NCI-H1092 treated with DMSO at 0.1 percent for 48 hours (cell line): ENCODE data around the gene PSMB2.
"Not testable (repeated sequence)": the region's sequence is repeated elsewhere in the genome, so short reads cannot be mapped to it uniquely, and the experiment has no call there.

Source experiments
- DNase-seq: peaks from one replicate; lab custom pipeline; 2025; lab: John Stamatoyannopoulos, UW

The PSMB2 gene

DNA sequence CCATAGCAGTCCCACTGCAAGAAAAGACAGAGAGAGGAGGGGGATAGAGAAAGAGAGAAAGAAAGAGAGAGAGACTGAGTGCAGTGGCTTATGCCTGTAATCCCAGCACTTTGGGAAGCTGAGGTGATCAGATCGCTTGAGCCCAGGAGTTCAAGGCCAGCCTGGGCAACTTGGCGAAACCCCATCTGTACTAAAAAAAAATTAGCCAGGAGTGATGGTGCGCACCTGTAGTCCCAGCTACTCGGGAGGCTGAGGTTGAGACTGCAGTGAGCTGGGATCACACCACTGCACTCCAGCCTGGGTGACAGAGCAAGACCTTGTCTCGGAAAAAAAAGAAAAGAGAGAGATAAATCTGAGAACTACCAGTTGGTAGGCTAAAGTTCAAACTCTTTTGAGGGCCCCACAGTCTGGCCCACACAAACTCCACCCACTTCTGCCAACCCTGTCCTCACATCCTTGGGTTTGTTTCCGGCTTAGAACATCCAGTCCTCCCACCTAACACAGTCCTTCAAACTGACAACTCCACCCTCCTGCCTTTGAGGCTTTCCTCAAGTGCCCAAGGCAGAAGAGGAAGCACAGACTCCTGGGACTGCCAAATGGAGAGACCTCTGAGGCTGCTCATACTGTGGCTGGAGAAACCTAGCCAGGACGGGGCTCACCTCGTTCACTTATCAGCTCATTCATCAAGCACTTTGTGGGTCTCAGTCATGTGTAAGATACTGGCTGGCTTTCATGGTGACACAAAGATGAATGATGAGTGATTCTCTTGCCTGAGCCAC, 48.1 kb downstream of the PSMB2 start:
- no peak for DNase-seq

DNA sequence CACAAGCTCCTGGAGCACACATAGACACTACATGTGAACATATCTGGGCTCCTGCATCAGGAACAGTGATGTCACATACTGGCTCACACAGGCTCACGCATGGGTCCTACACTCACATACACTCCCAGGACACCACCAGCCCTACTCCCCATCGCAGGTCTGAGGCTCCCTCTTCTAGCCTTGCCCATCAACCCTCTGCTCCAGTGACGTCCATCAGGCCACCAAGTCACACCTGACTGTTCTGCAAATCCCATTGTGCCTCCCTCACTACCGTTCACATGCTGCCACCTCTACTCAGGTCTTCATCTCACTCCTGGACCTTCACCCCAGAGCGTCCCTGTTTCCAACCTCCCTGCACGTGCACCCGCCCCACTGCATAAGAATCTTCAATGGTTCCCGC, 50.1 kb downstream of the PSMB2 start:
- no peak for DNase-seq

DNA sequence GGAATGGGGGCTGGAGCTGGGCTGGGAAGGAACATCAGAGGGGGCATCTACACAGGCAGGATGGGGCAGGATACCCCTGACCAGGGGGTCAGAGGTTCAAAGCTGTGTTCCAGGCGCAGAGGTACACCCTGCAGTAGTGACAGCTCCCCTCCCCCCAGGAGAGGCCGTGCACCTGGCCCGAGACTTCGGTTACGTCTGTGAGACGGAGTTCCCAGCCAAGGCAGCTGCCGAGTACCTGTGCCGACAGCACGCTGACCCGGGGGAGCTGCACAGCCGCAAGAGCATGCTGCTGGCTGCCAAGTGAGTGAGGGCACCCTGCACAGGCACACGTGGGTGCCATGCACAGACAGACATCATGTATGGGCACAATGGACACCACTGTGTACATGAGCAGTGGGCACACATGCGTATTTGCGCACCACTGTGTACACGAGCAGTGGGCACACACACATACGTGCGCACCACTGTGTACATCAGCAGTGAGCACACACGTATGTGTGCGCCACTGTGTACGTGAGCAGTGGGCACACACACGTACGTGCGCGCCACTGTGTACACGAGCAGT, 50.8 kb downstream of the PSMB2 start:
- no peak for DNase-seq

DNA sequence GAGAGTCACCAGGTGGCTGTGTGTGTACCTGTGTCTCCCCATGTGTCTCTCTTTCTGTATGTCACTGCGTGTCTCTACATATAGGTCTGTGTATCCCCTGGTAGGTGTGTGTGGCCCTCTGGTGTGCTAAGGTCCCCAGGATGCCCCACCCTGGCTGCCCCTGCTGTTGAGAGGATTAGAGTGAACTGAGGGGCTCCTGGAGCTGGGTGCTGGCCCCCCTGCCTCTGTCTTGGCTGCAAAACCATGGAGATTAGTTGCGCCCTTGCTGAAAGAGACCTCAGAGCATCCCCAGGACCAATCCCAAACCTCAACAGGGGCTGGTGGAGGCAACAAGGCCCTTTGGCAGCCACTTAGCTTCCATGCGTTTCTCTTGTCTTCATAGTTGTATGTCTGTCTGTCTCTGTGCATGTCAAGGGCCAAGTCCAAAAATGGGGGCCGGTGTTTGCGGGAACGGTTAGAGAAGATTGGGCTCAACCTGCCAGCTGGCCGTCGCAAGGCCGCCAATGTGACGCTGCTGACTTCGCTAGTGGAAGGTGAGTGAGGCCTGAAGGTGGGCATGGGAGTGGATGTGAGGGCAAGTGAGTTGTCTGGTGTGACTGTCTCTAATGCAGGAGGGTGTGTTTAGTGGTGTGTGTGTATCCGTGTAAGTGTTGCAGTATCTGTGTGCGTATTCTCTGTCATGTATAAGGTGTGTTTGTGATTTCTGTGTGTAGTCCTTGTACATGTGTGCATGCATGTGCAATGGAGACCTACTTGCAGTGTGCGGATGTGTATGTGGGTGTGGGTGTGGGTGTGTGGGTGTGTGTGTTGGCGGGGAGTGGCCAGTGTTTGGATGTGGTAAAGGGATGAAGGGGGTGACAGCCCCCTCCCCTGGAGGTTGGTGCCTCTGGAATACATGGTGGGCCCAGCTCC, 51.6 kb downstream of the PSMB2 start:
- no peak for DNase-seq

DNA sequence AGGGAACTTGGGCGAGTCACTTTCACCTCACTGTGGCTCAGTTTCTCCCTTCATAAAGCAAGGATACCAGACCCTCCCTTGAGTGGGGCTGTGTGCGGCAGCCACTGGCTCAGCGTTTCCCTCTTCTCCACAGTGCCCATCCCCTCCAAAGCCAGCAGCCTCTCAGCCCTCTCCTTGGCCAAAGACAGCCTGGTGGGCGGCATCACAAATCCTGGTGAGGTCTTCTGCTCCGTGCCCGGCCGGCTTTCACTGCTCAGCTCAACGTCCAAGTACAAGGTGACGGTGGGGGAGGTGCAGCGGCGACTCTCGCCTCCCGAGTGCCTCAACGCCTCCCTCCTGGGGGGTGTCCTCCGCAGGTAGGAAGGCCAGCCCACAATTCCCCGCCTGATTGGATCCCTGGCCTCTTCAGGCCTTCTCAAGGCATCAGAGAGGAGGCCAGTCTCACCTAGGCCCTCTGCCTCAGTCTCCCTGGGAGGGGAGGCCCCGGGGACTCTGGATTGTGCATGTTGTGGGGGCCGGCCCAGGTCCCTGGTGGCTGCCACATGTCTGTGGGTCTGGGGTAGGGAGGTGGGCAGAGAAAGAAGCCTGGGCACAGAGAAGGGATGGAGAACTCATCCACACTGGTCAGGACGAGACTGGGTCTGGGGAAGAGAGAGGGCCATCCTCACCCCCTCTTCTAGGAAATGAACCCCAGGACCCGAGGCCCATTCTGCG, 53.0 kb downstream of the PSMB2 start:
- no peak for DNase-seq

DNA sequence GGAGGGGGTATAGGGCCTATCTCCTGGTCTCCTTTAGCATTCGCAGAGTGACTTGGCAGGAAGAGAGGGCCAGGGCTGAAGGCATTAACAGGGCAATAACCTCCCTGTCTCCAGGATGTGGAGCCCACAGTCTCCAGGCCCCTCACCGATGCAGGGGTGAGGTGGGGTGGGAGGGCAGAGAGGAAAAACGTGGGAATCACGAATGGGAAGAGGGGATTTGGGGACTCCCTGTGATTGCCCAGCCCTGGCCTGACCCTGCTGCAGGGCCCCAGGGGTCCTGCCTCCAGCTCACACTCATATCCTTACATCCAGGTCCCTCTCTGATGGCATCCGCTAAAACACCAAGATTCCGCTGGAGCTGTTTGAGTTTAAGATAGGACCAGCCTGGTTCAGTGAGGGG, 53.6 kb downstream of the PSMB2 start:
- no peak for DNase-seq

DNA sequence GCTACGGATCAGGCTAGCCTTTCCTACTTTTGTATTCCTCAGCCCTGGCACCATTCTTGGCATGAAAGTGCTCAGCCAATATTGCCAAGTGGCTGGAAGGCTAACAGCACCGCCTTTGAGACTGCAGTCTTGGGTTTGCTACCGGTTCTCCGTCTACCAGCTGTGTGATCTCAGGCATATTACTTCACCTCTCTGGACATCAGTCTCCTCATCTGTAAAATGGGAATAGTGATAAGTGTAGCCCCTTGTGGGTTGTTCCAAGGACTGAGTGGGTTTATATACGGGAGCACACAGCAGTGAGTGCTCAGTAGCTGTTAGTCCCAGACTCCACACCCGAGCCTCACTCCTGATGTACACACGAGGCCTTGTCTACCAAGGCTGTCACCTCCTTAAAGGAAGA, 54.5 kb downstream of the PSMB2 start:
- DNase-seq: no peak

DNA sequence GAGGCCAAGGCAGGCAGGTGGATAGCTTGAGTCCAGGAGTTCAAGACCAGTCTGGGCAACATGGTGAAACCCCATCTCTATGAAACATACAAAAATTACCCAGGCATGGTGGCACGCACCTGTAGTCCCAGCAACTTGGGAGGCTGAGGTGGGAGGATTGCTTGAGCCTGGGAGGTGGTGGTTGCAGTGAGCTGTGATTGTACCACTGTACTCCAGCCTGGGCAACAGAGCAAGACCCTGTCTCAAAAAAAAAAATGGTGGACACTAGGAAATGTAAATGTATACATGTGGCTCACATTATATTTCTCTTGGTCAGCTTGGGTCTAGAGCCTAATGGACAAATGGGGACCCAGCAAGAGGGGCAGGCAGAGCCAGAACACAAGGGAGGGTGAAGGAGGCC, 55.5 kb downstream of the PSMB2 start:
- DNase-seq: not testable (repeated sequence)

DNA sequence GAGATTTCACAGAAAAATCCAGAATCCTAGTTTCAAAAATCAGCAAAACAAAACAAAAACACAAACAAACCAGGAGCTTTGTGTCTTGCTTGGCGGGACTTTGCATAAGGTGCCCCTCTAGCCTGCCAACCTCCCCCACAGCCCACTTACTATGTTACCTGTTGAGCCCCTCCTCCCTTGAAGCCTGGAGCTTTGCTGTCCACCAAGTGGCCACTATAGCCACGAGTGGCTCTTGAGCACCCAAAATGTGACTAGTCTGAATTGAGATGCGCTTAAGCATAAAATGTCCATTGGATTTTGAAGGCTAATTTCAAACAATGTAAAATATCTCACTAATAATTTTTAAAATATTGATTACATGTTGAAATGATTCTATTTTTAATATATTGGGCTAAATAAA, 56.0 kb downstream of the PSMB2 start:
- DNase-seq: no peak

DNA sequence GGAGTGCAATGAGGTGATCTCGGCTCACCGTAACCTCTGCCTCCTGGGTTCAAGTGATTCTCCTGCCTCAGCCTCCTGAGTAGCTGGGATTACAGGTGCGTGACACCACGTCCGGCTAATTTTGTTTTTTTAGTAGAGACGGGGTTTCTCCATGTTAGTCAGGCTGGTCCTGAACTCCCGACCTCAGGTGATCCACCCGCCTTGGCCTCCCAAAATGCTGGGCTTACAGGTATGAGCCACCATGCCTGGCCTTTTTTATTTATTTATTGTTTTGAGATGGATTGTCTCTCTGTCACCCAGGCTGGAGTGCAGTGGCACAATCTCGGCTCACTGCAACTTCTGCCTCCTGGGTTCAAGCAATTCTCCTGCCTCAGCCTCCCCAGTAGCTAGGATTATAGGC, 59.7 kb downstream of the PSMB2 start:
- DNase-seq: not testable (repeated sequence)

DNA sequence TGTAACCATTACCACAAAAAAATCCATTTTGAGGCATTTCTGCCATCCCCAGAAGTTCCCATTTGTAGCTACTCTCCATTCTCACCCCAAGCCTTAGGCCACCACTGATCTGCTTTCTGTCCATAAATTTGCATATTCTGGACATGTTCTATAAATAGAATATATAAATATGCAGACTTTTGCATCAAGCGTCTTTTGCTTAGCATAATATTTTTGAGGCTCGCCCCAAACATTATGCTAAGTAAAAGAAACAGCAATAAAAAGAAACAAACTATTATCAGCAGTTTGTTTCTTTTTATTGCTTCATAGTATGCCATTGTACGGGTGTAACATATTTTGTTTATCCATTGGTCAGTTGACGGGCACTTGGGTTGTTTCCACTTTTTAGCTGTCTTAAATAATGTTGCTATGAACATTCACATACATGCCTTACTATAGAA, 60.4 kb downstream of the PSMB2 start:
- DNase-seq: no peak

DNA sequence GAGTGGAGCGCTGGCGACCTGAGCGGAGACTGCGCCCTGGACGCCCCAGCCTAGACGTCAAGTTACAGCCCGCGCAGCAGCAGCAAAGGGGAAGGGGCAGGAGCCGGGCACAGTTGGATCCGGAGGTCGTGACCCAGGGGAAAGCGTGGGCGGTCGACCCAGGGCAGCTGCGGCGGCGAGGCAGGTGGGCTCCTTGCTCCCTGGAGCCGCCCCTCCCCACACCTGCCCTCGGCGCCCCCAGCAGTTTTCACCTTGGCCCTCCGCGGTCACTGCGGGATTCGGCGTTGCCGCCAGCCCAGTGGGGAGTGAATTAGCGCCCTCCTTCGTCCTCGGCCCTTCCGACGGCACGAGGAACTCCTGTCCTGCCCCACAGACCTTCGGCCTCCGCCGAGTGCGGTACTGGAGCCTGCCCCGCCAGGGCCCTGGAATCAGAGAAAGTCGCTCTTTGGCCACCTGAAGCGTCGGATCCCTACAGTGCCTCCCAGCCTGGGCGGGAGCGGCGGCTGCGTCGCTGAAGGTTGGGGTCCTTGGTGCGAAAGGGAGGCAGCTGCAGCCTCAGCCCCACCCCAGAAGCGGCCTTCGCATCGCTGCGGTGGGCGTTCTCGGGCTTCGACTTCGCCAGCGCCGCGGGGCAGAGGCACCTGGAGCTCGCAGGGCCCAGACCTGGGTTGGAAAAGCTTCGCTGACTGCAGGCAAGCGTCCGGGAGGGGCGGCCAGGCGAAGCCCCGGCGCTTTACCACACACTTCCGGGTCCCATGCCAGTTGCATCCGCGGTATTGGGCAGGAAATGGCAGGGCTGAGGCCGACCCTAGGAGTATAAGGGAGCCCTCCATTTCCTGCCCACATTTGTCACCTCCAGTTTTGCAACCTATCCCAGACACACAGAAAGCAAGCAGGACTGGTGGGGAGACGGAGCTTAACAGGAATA, 64.0 kb downstream of the PSMB2 start:
- no peak for DNase-seq

DNA sequence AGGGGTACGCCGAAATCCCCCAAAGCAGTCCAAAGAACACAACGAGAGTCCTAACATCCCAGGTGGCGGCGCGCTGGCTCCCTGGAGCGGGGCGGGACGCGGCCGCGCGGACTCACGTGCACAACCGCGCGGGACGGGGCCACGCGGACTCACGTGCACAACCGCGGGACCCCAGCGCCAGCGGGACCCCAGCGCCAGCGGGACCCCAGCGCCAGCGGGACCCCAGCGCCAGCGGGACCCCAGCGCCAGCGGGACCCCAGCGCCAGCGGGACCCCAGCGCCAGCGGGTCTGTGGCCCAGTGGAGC, 64.6 kb downstream of the PSMB2 start:
- DNase-seq: not testable (repeated sequence)

DNA sequence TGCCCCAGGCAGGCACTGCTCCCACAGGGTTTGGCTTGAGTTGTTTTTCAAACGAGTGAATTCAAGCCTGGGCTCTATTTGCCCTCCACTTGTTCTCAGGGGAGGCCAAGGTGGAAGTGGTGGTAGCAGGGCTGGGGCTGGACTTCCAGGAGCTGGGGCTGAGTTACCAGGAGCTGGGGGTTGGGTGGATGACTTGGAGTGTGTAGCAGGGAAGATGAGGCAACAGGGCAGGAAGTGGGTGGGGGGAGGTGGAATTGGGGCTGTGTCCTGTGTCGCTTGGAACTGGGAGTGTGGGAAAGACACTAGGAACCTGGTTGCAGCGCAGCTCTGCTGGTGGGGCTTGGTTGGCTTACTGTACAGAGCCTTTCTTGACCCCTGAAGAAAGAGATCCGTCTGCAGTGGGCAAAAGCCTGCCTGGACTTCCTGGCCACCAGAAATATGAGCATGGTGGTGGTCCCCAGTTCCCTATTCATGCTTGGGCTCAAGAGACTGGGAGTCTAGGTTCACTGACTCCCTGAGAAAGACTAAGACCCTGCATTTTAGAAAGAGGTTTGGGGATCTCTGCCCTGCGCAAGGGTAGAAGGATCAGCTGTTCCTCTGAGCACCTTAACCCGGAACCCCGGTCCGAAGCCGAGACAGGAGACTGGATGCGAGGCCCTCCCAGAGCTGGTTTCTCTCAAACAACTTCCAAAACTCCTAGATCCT, 65.1 kb downstream of the PSMB2 start:
- DNase-seq: no peak

DNA sequence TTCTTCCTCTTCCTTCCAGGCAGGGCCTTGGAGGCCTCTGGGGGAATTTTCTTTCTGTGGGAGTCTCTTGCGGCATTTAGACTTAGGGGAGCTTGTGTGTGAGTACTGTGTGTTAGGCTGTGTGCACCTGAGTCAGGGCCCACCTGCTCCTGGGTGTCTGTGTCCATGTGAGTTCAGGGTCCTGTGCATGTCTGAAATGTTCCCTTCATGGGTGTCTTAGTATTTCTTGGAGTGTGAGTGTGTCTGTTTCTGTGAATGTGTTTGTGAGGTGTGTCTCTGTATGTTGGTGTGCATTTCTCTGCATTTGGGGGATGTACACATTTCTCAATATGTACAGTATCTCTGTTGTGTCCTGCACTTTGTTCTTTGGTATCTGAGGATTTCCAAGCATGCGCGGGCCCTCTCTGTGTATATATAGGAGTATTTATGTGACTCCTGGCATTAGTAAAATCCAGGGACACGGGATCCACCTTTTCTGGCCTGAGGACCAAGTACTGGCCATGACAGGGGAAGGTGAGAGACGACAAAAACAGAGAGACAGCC, 65.8 kb downstream of the PSMB2 start:
- no peak for DNase-seq

DNA sequence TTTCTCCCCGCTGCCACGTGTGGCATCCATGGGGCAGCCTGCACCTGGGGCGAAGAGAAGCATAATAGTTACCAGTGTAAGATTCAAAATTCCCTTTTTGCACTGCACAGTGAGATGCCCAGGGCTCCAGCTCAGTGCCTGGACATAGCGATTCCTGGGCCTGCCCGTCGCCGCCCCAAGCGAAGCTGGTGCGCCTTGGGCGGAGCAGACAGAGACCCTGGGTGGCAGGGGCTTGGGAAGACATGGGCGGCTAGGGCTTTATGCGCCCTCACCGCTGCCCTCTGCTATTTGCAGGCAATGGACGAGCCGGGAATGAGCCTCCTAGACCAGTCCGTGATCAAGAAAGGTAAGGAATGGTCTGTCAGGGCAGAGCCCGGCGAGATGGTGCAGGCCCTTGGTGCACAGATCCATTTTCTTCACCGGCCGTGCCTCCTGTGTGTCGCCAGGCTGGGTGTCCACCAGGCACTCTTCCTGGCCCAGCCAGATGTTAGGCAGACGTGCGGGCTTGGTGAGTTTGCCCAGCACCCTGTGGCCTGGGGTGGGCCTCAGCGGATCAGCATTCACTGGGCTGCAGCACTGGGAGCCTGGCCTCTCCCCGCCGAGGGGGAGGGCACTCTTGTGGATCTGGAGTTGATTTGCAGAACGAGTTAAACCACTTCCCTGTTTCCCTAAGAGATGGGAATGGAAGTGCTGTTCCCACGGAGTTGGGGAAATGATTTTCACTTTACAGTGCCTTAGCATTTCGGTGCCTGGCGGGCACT, 66.5 kb downstream of the PSMB2 start:
- DNase-seq: no peak

DNA sequence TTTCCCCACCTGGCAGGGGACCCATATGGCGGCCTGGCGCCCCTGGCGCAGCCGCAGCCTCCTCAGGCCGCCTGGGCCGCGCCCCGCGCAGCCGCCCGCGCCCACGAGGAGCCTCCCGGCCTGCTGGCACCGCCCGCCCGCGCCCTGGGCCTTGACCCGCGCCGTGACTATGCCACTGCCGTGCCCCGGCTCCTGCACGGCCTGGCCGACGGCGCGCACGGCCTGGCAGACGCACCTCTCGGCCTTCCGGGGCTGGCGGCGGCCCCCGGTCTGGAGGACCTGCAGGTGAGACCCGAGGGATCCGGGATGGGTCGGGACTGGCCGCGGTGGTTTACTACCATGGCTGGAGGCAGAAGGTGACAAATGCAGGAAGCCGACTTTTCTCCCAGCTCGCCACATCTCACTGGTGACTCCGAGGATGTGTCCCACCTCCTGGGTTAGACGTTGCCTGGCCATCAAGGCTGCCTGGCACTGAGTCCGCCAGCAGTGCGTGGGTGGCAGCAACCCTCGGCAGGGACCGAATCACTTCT, 67.1 kb downstream of the PSMB2 start:
- no peak for DNase-seq

DNA sequence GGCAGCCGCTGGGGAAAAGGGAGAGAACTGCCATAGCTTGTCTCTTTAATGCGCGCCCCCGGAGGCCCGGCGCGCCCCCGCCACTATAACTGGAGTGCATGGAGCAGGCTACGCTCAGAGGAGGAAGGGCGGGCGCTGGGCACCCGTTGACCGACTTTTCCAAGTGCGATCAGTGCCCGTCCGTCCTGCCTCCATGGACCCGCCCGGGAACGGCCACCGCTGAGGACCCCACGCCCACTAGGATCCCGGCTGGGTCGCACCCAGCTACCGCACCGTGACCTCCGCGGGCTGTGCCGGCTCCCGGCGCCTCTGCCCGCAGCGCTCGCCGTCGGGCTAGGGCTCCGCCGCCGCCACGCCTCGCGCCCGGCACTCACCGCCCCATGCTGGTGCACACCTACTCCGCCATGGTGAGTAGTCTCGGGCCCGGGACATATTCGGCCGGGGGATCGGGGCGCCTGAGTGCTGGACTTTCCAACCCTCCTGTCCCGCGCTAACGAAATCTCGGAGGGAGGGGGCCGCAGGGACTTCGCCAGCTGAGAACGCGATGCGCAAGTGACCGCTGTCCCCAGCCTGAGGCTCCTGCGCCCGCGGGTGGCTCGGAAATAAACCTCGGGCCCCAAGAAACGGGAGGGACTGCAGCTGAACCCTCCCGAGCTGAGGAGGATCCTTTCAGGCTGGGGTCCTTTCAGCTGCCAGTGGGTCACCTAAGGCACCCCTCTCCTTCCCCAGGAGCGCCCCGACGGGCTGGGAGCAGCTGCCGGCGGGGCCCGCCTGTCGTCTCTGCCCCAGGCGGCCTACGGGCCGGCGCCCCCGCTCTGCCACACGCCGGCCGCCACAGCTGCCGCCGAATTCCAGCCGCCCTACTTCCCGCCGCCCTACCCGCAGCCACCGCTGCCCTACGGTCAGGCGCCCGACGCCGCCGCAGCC, 67.9 kb downstream of the PSMB2 start, which contains the start of gene TFAP2E:
TSS of gene TFAP2E (plus strand) at position 117 of the 927 bp plus-strand sequence. CDS start at position 381, 264 bp downstream.
- DNase-seq: peak; percentile 45
